PC-3 (cell line): ENCODE data around the gene ITLN2. TPM values are rescaled to one million over a fixed set of nuclear protein-coding genes. Genes with fewer than 3 reads are reported as not detected.

ENCODE experiments used
- ATAC-seq: fragments of 200-7000 bp; cut with Tn5 transposase; 2 replicates; pipeline ENCODE4 v1.9.1; 2020; ENCODE audit warnings: mild to moderate bottlenecking, moderate library complexity
- BruUV-seq: library from RNA; stranded (reverse); fragments of 400-500 nt; replicated peaks from 2 replicates; lab custom pipeline; 2021; lab: Mats Ljungman, UMichigan
- CTCF ChIA-PET: fragments of 300-600 bp; sonication (Branson Sonifier 250); formaldehyde crosslinking; loops from one replicate; lab custom pipeline; 2022; ENCODE audit warnings: antibody characterized with exemption; lab: Charles Lee
- POLR2A ChIA-PET: fragments of 300-600 bp; sonication (Branson Sonifier 250); formaldehyde crosslinking; loops from one replicate; lab custom pipeline; 2022; ENCODE audit warnings: antibody characterized with exemption; ENCODE audit not compliant: unreplicated experiment; lab: Charles Lee
- DNase-seq: peaks from one replicate; pipeline ENCODE4 v3.0.0-alpha.2; 2015
- H2AFZ ChIP-seq: fragments of 300-600 bp; sonication (generic); 2 replicates; pipeline ENCODE4 v1.6.0; 2016; ENCODE audit warnings: antibody characterized with exemption, low read length
- H3F3A ChIP-seq: fragments of 300-600 bp; sonication (generic); one replicate; pipeline ENCODE4 v1.6.0; 2017; ENCODE audit warnings: antibody characterized with exemption, low read length, control low read depth, mild to moderate bottlenecking; ENCODE audit not compliant: unreplicated experiment
- H3K27ac ChIP-seq: fragments of 300-600 bp; sonication (generic); 2 replicates; pipeline ENCODE4 v1.5.1; 2016; ENCODE audit warnings: mild to moderate bottlenecking, low read length
- H3K27me3 ChIP-seq: fragments of 300-600 bp; sonication (generic); 2 replicates; pipeline ENCODE4 v1.6.1; 2016; ENCODE audit warnings: low read length, mixed read lengths
- H3K36me3 ChIP-seq: fragments of 300-600 bp; sonication (generic); 2 replicates; pipeline ENCODE4 v1.6.1; 2016; ENCODE audit warnings: low read depth, mixed run types, low read length, mixed read lengths
- H3K4me1 ChIP-seq: fragments of 300-600 bp; sonication (generic); 2 replicates; pipeline ENCODE4 v1.5.1; 2016; ENCODE audit warnings: low read length; ENCODE audit not compliant: insufficient read depth
- H3K4me2 ChIP-seq: fragments of 300-600 bp; sonication (generic); 2 replicates; pipeline ENCODE4 v1.6.0; 2016; ENCODE audit warnings: low read length
- H3K4me3 ChIP-seq: fragments of 300-600 bp; sonication (generic); 2 replicates; pipeline ENCODE4 v1.5.1; 2016; ENCODE audit warnings: mild to moderate bottlenecking, low read length, mixed read lengths
- H3K79me2 ChIP-seq: fragments of 300-600 bp; sonication (generic); 2 replicates; pipeline ENCODE4 v1.6.1; 2017; ENCODE audit warnings: low read length, mixed read lengths
- H3K9ac ChIP-seq: fragments of 300-600 bp; sonication (generic); 2 replicates; pipeline ENCODE4 v1.6.0; 2016; ENCODE audit warnings: mild to moderate bottlenecking, low read length
- H3K9me2 ChIP-seq: fragments of 300-600 bp; sonication (generic); replicated peaks from 2 replicates; pipeline ENCODE4 v1.6.1; 2016; ENCODE audit warnings: mixed run types, low read length, mixed read lengths
- H3K9me3 ChIP-seq: fragments of 300-600 bp; sonication (generic); 2 replicates; pipeline ENCODE4 v1.6.1; 2016; ENCODE audit warnings: low read length, mixed read lengths
- H4K20me1 ChIP-seq: fragments of 300-600 bp; sonication (generic); 2 replicates; pipeline ENCODE4 v1.6.1; 2016; ENCODE audit warnings: low read length, mixed read lengths
- CTCF ChIP-seq: fragments of 300-600 bp; sonication (generic); conservative IDR thresholded peaks from 2 replicates; pipeline ENCODE4 v1.5.1; 2017; ENCODE audit warnings: antibody characterized with exemption, low read depth, mild to moderate bottlenecking, low read length
- EZH2 ChIP-seq: fragments of 300-600 bp; sonication (generic); IDR thresholded peaks from one replicate; pipeline ENCODE4 v1.6.1; 2017; ENCODE audit warnings: antibody characterized with exemption, mild to moderate bottlenecking, low read length; ENCODE audit not compliant: unreplicated experiment
- EZH2phosphoT487 ChIP-seq: fragments of 300-600 bp; sonication (generic); IDR thresholded peaks from 2 replicates; pipeline ENCODE4 v1.6.1; 2018; ENCODE audit warnings: mild to moderate bottlenecking, antibody characterized with exemption, low read length, borderline replicate concordance
- intact Hi-C: fragments of 100-400 bp; cut with micrococcal nuclease; formaldehyde crosslinking; loops from 2 replicates; pipeline ENCODE4 v1.9.0; 2023
- total RNA-seq: library from RNA; depleted of rRNA; stranded (reverse); fragments of >200 nt; gene quantifications from 2 replicates; pipeline ENCODE4 v1.2.3, GENCODE V29; 2014

Gene ITLN2
- total RNA-seq, 1 experiment from 2014 or later: not detected

- no TSS peak for BruUV-seq
- DNase-seq (peak; percentile 45), ATAC-seq (peak; percentile 38)
- Histone ChIP-seq H3K4me3 (no peak overlapping the region), H3K27me3 (no peaks in the 10 kb centered on the region), H3K9ac (no peak overlapping the region), H3K36me3 (no peaks in the 10 kb centered on the region), H3K27ac (no peak overlapping the region), H2AFZ (no peak overlapping the region), H3K4me1 (no peaks in the 10 kb centered on the region), H3K4me2 (no peak overlapping the region), H3K9me2 (no peaks in the 10 kb centered on the region), H3K9me3 (no peaks in the 10 kb centered on the region), H3F3A (no peaks in the 10 kb centered on the region), H3K79me2 (no peaks in the 10 kb centered on the region), H4K20me1 (no peaks in the 10 kb centered on the region)
- ChIA-PET CTCF (no interaction called here), POLR2A (no interaction called here)
- intact Hi-C loops: no loop called here
- no peak for TF ChIP-seq CTCF
- TF ChIP-seq EZH2phosphoT487: no peak
- TF ChIP-seq EZH2: no peak
Measured at GRCh38 chr1:160978510-160978927, 23.9 kb upstream of the ITLN2 start.

GRCh38 chr1:160975026-160975425, 20.4 kb upstream of the ITLN2 start:
- Histone ChIP-seq H3K9ac (no peak overlapping the region), H3K9me3 (no peaks in the 10 kb centered on the region), H3K27ac (no peak overlapping the region), H3K4me2 (no peak overlapping the region), H3K4me1 (no peaks in the 10 kb centered on the region), H2AFZ (no peak overlapping the region), H4K20me1 (no peaks in the 10 kb centered on the region), H3K9me2 (no peaks in the 10 kb centered on the region), H3F3A (no peaks in the 10 kb centered on the region), H3K4me3 (no peak overlapping the region), H3K27me3 (no peaks in the 10 kb centered on the region), H3K36me3 (no peaks in the 10 kb centered on the region), H3K79me2 (no peaks in the 10 kb centered on the region)
- POLR2A ChIA-PET: no interaction called here
- no peak for TF ChIP-seq CTCF
- no peak for TF ChIP-seq EZH2phosphoT487
- no peak for TF ChIP-seq EZH2
- no peak for ATAC-seq
- DNase-seq: no peak
- CTCF ChIA-PET: no interaction called here
- BruUV-seq: no TSS peak
- intact Hi-C loops: no loop called here

DNA sequence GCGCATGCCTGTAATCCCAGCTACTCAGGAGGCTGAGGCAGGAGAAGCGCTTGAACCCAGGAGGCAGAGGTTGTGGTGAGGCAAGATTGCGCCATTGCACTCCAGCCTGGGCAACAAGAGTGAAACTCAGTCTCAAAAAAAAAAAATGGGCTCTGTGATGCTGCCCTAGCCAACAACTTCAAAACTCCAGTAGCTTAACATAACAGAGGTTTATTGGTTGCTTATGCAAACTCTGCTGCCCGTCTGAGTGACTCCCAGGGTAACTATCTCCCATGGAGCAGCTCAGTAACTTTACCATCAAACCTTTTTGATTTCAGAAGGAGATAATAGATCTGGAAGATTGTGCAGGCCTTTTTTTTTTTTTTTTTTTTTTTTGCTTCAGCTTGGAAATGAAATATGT, 18.9 kb upstream of the ITLN2 start:
- H3K4me3 ChIP-seq: no peak overlapping the region
- H2AFZ ChIP-seq: no peak overlapping the region
- H3F3A ChIP-seq: no peaks in the 10 kb centered on the region
- DNase-seq: no peak
- H3K4me2 ChIP-seq: no peak overlapping the region
- no peak overlapping the region for H3K9ac ChIP-seq
- BruUV-seq: no TSS peak
- CTCF ChIA-PET: no interaction called here
- H3K27ac ChIP-seq: no peak overlapping the region
- no peaks in the 10 kb centered on the region for H4K20me1 ChIP-seq
- TF ChIP-seq CTCF (no peak), EZH2 (no peak), EZH2phosphoT487 (no peak)
- ATAC-seq: no peak
- H3K4me1 ChIP-seq: no peaks in the 10 kb centered on the region
- H3K9me3 ChIP-seq: no peaks in the 10 kb centered on the region
- no peaks in the 10 kb centered on the region for H3K27me3 ChIP-seq
- H3K9me2 ChIP-seq: no peaks in the 10 kb centered on the region
- no peaks in the 10 kb centered on the region for H3K36me3 ChIP-seq
- POLR2A ChIA-PET: interaction anchor here (0.6 kb wide), 1 partner anchor 1538 kb away, joined by 4 read pairs; no protein-coding TSS in a partner anchor
- intact Hi-C loops: no loop called here
- no peaks in the 10 kb centered on the region for H3K79me2 ChIP-seq
